Hepatocyte (in vitro differentiated cells): Measurements from ENCODE around the gene SQOR. TPM values are rescaled to one million over a fixed set of nuclear protein-coding genes. Genes with fewer than 3 reads are reported as not detected.

Experiments used
- DNase-seq: peaks from one replicate; pipeline ENCODE4 v3.0.0-alpha.2; 2016; ENCODE audit warnings: low spot score
- H2AFZ ChIP-seq: fragments of 200-600 bp; sonication (generic); 2 replicates; pipeline ENCODE4 v1.6.0; 2016; ENCODE audit warnings: antibody characterized with exemption, mild to moderate bottlenecking
- H3K27ac ChIP-seq: fragments of 200-600 bp; sonication (generic); 2 replicates; pipeline ENCODE4 v1.5.1; 2016; ENCODE audit warnings: mild to moderate bottlenecking
- H3K27me3 ChIP-seq: fragments of 200-600 bp; sonication (generic); 2 replicates; pipeline ENCODE4 v1.6.1; 2016
- H3K36me3 ChIP-seq: fragments of 200-600 bp; sonication (generic); replicated peaks from 2 replicates; pipeline ENCODE4 v1.5.1; 2016; ENCODE audit warnings: low read depth; ENCODE audit not compliant: insufficient read depth
- H3K4me1 ChIP-seq: fragments of 200-600 bp; sonication (generic); 2 replicates; pipeline ENCODE4 v1.5.1; 2016; ENCODE audit warnings: mild to moderate bottlenecking, moderate library complexity; ENCODE audit not compliant: insufficient read depth
- H3K4me2 ChIP-seq: fragments of 200-600 bp; sonication (generic); 2 replicates; pipeline ENCODE4 v1.6.0; 2016
- H3K4me3 ChIP-seq: fragments of 200-600 bp; sonication (generic); 2 replicates; pipeline ENCODE4 v1.5.1; 2016; ENCODE audit warnings: mild to moderate bottlenecking
- H3K79me2 ChIP-seq: fragments of 200-600 bp; sonication (generic); 2 replicates; pipeline ENCODE4 v1.6.0; 2017; ENCODE audit warnings: mild to moderate bottlenecking
- H3K9me2 ChIP-seq: fragments of 200-600 bp; sonication (generic); replicated peaks from 2 replicates; pipeline ENCODE4 v1.6.0; 2017; ENCODE audit warnings: mild to moderate bottlenecking; ENCODE audit not compliant: insufficient read depth
- H3K9me3 ChIP-seq: fragments of 200-600 bp; sonication (generic); 2 replicates; pipeline ENCODE4 v1.5.1; 2016; ENCODE audit warnings: low read depth, mild to moderate bottlenecking
- H4K20me1 ChIP-seq: fragments of 200-600 bp; sonication (generic); 2 replicates; pipeline ENCODE4 v1.6.0; 2016; ENCODE audit warnings: mild to moderate bottlenecking; ENCODE audit not compliant: insufficient read depth, poor library complexity, severe bottlenecking
- EZH2 ChIP-seq: fragments of 200-600 bp; sonication (generic); IDR thresholded peaks from 2 replicates; pipeline ENCODE4 v1.6.1; 2016; ENCODE audit warnings: antibody characterized with exemption, mild to moderate bottlenecking, borderline replicate concordance
- EZH2phosphoT487 ChIP-seq: fragments of 200-600 bp; sonication (generic); IDR thresholded peaks from one replicate; pipeline ENCODE4 v1.6.1; 2018; ENCODE audit warnings: antibody characterized with exemption, mild to moderate bottlenecking, low read depth, moderate library complexity; ENCODE audit not compliant: unreplicated experiment, severe bottlenecking
- WGBS: methylation state at CpG from one replicate; pipeline ENCODE4 v1.1.6; 2016; ENCODE audit warnings: low lambda C conversion rate; ENCODE audit errors: missing lambda C conversion rate; 5-methylcytosine and 5-hydroxymethylcytosine counted together
- polyA plus RNA-seq: library from polyadenylated mRNA; unstranded; fragments of >200 nt; fragmentation: Nextera tagmentation; extraction: Ambion mirVana; gene quantifications from 2 replicates; pipeline ENCODE4 v1.2.1, GENCODE V29; 2016
- total RNA-seq: library from RNA; depleted of rRNA; stranded (reverse); fragments of >200 nt; gene quantifications from 2 replicates; pipeline ENCODE4 v1.2.3, GENCODE V29; 2014
- TF ChIP-seq, protein P1 (sequence below): fragments of 200-600 bp; sonication (generic); IDR thresholded peaks from 2 replicates; pipeline ENCODE4 v1.5.1; 2016; ENCODE audit warnings: antibody characterized with exemption, mild to moderate bottlenecking; ENCODE audit not compliant: poor library complexity

Gene SQOR
- total and polyA plus RNA-seq, 2 experiments from 2014 or later: 30.1 to 37.0 TPM

DNA sequence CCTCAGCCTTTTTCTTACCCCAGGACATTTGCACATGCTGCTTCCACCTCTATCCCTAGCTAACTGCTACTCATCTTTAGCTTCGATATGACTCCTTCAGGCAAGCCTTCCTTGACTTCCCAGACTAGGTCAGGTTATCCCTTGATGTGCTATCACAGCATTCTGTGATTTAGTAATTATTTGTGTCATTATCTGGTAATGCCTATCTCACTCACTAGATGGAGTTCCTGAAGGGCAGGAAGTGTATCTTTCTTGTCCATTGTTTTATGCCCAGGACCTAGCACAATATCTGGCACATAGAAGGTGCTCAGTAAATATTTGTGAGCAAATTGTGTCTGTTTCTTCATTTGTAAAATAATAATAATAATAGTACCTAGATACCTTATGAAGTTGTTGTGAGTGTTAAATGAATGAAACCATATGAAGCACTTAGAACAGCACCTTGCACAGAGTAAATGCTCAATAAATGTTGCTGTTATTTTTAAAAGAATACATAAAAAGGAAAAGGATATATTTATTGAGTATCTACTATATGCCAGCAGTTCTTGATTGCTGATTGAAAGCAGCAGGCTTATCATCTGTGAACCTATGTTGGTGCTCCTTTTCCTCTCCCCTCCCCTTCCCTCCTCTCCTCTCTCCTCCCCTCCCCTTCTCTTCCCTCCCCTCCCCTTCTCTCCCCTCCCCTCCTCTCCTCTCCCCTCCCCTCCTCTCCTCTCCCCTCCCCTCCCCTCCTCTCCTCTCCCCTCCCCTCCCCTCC is 31.5 kb downstream of the SQOR start:
- no peaks in the 10 kb centered on the region for H3K27me3 ChIP-seq
- TF ChIP-seq, protein P1, sequence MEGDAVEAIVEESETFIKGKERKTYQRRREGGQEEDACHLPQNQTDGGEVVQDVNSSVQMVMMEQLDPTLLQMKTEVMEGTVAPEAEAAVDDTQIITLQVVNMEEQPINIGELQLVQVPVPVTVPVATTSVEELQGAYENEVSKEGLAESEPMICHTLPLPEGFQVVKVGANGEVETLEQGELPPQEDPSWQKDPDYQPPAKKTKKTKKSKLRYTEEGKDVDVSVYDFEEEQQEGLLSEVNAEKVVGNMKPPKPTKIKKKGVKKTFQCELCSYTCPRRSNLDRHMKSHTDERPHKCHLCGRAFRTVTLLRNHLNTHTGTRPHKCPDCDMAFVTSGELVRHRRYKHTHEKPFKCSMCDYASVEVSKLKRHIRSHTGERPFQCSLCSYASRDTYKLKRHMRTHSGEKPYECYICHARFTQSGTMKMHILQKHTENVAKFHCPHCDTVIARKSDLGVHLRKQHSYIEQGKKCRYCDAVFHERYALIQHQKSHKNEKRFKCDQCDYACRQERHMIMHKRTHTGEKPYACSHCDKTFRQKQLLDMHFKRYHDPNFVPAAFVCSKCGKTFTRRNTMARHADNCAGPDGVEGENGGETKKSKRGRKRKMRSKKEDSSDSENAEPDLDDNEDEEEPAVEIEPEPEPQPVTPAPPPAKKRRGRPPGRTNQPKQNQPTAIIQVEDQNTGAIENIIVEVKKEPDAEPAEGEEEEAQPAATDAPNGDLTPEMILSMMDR: no peak
- TF ChIP-seq EZH2 (no peak), EZH2phosphoT487 (no peak)
- no peaks in the 10 kb centered on the region for H3K9me3 ChIP-seq
- H3K4me1 ChIP-seq: peaks cover 6% of the 10 kb centered on the region
- H4K20me1 ChIP-seq: no peaks in the 10 kb centered on the region
- no peaks in the 10 kb centered on the region for H3K9me2 ChIP-seq
- no peak overlapping the region for H3K27ac ChIP-seq
- no peak overlapping the region for H3K4me2 ChIP-seq
- no peak overlapping the region for H2AFZ ChIP-seq
- no peaks in the 10 kb centered on the region for H3K36me3 ChIP-seq
- DNase-seq: no peak
- no peak overlapping the region for H3K4me3 ChIP-seq
- H3K79me2 ChIP-seq: no peaks in the 10 kb centered on the region
- whole genome bisulfite sequencing: 93% methylated on average over 1 of the region's 1 CpG

DNA sequence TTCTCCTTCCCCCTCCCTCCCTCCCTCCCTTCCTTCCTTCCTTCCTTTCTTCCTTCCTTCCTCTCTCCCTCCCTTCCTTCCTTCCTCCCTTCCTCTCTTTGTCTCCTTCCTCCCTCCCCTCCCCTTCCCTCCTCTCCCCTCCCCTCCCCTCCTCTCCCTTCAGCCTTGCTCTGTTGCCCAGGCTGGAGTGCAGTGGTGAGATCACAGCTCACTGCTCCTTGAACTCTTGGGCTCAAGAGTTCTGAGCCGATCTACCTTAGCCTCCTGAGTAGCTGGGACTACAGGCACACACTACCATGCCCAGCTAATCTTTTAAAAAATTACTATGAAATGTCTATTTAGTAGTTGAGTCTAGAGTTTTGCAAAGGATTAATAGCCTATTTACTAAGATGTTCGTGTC is 32.2 kb downstream of the SQOR start:
- Histone ChIP-seq H3K4me2 (no peak overlapping the region), H3K4me1 (peaks cover 6% of the 10 kb centered on the region), H2AFZ (no peak overlapping the region), H3K9me2 (no peaks in the 10 kb centered on the region), H3K4me3 (no peak overlapping the region), H3K27me3 (no peaks in the 10 kb centered on the region), H4K20me1 (no peaks in the 10 kb centered on the region), H3K9me3 (no peaks in the 10 kb centered on the region), H3K79me2 (no peaks in the 10 kb centered on the region), H3K27ac (no peak overlapping the region), H3K36me3 (no peaks in the 10 kb centered on the region)
- no peak for DNase-seq
- TF ChIP-seq, protein P1: no peak
- TF ChIP-seq EZH2 (no peak), EZH2phosphoT487 (no peak)
- WGBS: 46% methylated on average over 2 of the region's 2 CpGs

DNA sequence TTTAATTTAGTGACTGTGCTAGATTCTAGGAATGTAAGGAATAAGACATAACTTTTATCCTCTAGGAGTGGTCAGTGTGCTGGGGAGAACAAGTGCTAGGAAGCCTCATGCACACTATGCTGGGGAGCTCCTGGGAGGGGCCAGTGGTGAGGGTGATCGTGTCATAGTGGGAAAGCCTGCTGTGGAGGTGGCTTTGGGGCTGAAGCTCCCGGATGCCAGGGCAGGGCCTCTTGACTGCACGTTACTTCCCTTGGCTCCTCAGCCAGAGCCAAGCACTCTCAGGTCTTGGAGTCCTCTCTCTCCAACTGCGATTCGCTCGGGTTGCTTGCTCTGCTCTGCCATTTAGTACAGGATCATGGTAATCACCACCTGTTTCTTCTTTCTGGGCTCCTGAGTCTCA is 33.6 kb downstream of the SQOR start:
- no peak for DNase-seq
- Histone ChIP-seq H3K27ac (no peak overlapping the region), H4K20me1 (no peaks in the 10 kb centered on the region), H3K27me3 (no peaks in the 10 kb centered on the region), H2AFZ (no peak overlapping the region), H3K9me3 (no peaks in the 10 kb centered on the region), H3K79me2 (no peaks in the 10 kb centered on the region), H3K4me1 (peaks cover 6% of the 10 kb centered on the region), H3K36me3 (no peaks in the 10 kb centered on the region), H3K4me3 (no peak overlapping the region), H3K4me2 (no peak overlapping the region), H3K9me2 (no peaks in the 10 kb centered on the region)
- TF ChIP-seq EZH2phosphoT487 (no peak), EZH2 (no peak)
- TF ChIP-seq, protein P1: no peak
- 93% methylated on average over 6 of the region's 6 CpGs for WGBS
